GM23338 (cell line): ENCODE data around the gene ZFY. TPM values are rescaled to one million over a fixed set of nuclear protein-coding genes. Genes with fewer than 3 reads are reported as not detected.

Source experiments
- ATAC-seq: fragments of 200-7000 bp; cut with Tn5 transposase; 3 replicates; pipeline ENCODE4 v1.9.1; 2020
- DNase-seq: peaks from one replicate; pipeline ENCODE4 v3.0.0-alpha.2; 2015; ENCODE audit warnings: low spot score
- H2AFZ ChIP-seq: fragments of 200-600 bp; sonication (generic); 2 replicates; pipeline ENCODE4 v1.8.0; 2016; ENCODE audit warnings: antibody characterized with exemption, mild to moderate bottlenecking, moderate library complexity
- H3F3A ChIP-seq: fragments of 200-600 bp; sonication (generic); replicated peaks from 2 replicates; pipeline ENCODE4 v1.8.0; 2017; ENCODE audit warnings: antibody characterized with exemption, mixed run types, low read depth
- H3K27ac ChIP-seq: fragments of 200-600 bp; sonication (generic); 2 replicates; pipeline ENCODE4 v1.6.1; 2016; ENCODE audit warnings: low read depth
- H3K27me3 ChIP-seq: fragments of 200-600 bp; sonication (generic); 2 replicates; pipeline ENCODE4 v1.8.0; 2016; ENCODE audit warnings: mild to moderate bottlenecking, mixed run types, moderate library complexity; ENCODE audit not compliant: insufficient read depth
- H3K36me3 ChIP-seq: fragments of 200-600 bp; sonication (generic); 2 replicates; pipeline ENCODE4 v1.8.0; 2016; ENCODE audit warnings: mild to moderate bottlenecking; ENCODE audit not compliant: insufficient read depth
- H3K4me1 ChIP-seq: fragments of 200-600 bp; sonication (generic); 2 replicates; pipeline ENCODE4 v1.8.0; 2016; ENCODE audit warnings: mild to moderate bottlenecking, moderate library complexity; ENCODE audit not compliant: insufficient read depth
- H3K4me2 ChIP-seq: fragments of 200-600 bp; sonication (generic); 2 replicates; pipeline ENCODE4 v1.7.1; 2017; ENCODE audit warnings: mixed run types
- H3K4me3 ChIP-seq: fragments of 200-600 bp; sonication (generic); 2 replicates; pipeline ENCODE4 v1.6.1; 2016; ENCODE audit warnings: mixed run types
- H3K79me2 ChIP-seq: fragments of 200-600 bp; sonication (generic); replicated peaks from 2 replicates; pipeline ENCODE4 v1.8.0; 2017; ENCODE audit warnings: mild to moderate bottlenecking; ENCODE audit not compliant: insufficient read depth
- H3K9me2 ChIP-seq: fragments of 200-600 bp; sonication (generic); 2 replicates; pipeline ENCODE4 v1.8.0; 2017; ENCODE audit not compliant: insufficient read depth
- H4K20me1 ChIP-seq: fragments of 200-600 bp; sonication (generic); replicated peaks from 2 replicates; pipeline ENCODE4 v1.8.0; 2017; ENCODE audit warnings: mild to moderate bottlenecking; ENCODE audit not compliant: insufficient read depth
- H3K27ac Mint-ChIP-seq: 2 replicates; pipeline ENCODE4 v1.8.0; 2020; ENCODE audit warnings: inconsistent platforms, mild to moderate bottlenecking, moderate library complexity, mixed read lengths
- H3K27me3 Mint-ChIP-seq: 3 replicates; pipeline ENCODE4 v1.8.0; 2022; ENCODE audit warnings: low read depth, mild to moderate bottlenecking, moderate library complexity, mixed read lengths, inconsistent platforms; ENCODE audit not compliant: insufficient read depth, poor library complexity
- H3K36me3 Mint-ChIP-seq: 3 replicates; pipeline ENCODE4 v1.8.0; 2021; ENCODE audit warnings: low read depth, mild to moderate bottlenecking, inconsistent platforms, moderate library complexity, mixed read lengths
- H3K4me1 Mint-ChIP-seq: 3 replicates; pipeline ENCODE4 v1.8.0; 2020; ENCODE audit warnings: mild to moderate bottlenecking, inconsistent platforms, mixed read lengths
- H3K4me3 Mint-ChIP-seq: 3 replicates; pipeline ENCODE4 v1.8.0; 2021; ENCODE audit warnings: moderate library complexity, mild to moderate bottlenecking, inconsistent platforms, mixed read lengths
- H3K9me3 Mint-ChIP-seq: 3 replicates; pipeline ENCODE4 v1.8.0; 2020; ENCODE audit warnings: moderate library complexity, mild to moderate bottlenecking, inconsistent platforms, mixed read lengths
- CREB1 ChIP-seq: fragments of 250-450 bp; sonication (Bioruptor Pico); IDR thresholded peaks from 2 replicates; pipeline ENCODE4 v1.5.0; 2020; ENCODE audit warnings: low read depth, mild to moderate bottlenecking, moderate library complexity
- EZH2 ChIP-seq: fragments of 200-600 bp; sonication (generic); IDR thresholded peaks from one replicate; pipeline ENCODE4 v1.8.0; 2017; ENCODE audit warnings: antibody characterized with exemption, mild to moderate bottlenecking, low read depth; ENCODE audit not compliant: unreplicated experiment
- EZH2phosphoT487 ChIP-seq: fragments of 200-600 bp; sonication (generic); IDR thresholded peaks from one replicate; pipeline ENCODE4 v1.8.1; 2018; ENCODE audit warnings: antibody characterized with exemption; ENCODE audit not compliant: unreplicated experiment
- JUNB ChIP-seq: IDR thresholded peaks from one replicate; pipeline ENCODE4 v1.6.1; 2016; ENCODE audit warnings: antibody characterized with exemption; ENCODE audit not compliant: unreplicated experiment
- NANOG ChIP-seq: IDR thresholded peaks from 2 replicates; pipeline ENCODE4 v1.6.1; 2016; ENCODE audit warnings: antibody characterized with exemption, borderline replicate concordance
- POLR2AphosphoS5 ChIP-seq: IDR thresholded peaks from 2 replicates; pipeline ENCODE4 v1.6.1; 2016; ENCODE audit warnings: antibody characterized with exemption, low read depth
- STAT1 ChIP-seq: IDR thresholded peaks from one replicate; pipeline ENCODE4 v1.6.1; 2016; ENCODE audit warnings: antibody characterized with exemption; ENCODE audit not compliant: unreplicated experiment
- ZNF114 ChIP-seq: fragments of 250-450 bp; sonication (Bioruptor Pico); IDR thresholded peaks from 2 replicates; pipeline ENCODE4 v1.5.0; 2020; ENCODE audit warnings: mild to moderate bottlenecking, moderate library complexity
- ZNF331 ChIP-seq: fragments of 250-450 bp; sonication (Bioruptor Pico); IDR thresholded peaks from 2 replicates; pipeline ENCODE4 v1.5.0; 2020; ENCODE audit warnings: low read depth, mild to moderate bottlenecking, moderate library complexity
- ZNF462 ChIP-seq: fragments of 250-450 bp; sonication (Bioruptor Pico); IDR thresholded peaks from 2 replicates; pipeline ENCODE4 v1.5.0; 2020; ENCODE audit warnings: mild to moderate bottlenecking, moderate library complexity
- polyA plus RNA-seq: library from polyadenylated mRNA; unstranded; fragments of >200 nt; fragmentation: Nextera tagmentation; extraction: Ambion mirVana; gene quantifications from 2 replicates; pipeline ENCODE4 v1.2.1, GENCODE V29; 2016
- total RNA-seq: library from RNA; depleted of rRNA; stranded (reverse); fragments of >200 nt; shearing (Covaris generic); gene quantifications from 2 replicates; pipeline ENCODE4 v1.2.3, GENCODE V29; 2014
- TF ChIP-seq, protein P1 (sequence below): IDR thresholded peaks from one replicate; pipeline ENCODE4 v1.6.1; 2018; ENCODE audit warnings: antibody characterized with exemption; ENCODE audit not compliant: unreplicated experiment
- TF ChIP-seq, protein P2 (sequence below), 2 experiments: fragments of 200-600 bp in 1 of 2; sonication (generic) in 1 of 2; conservative IDR thresholded peaks; 2 replicates each; pipeline versions ENCODE4 v1.5.1 to v1.6.1; 2016 to 2017; ENCODE audit warnings: antibody characterized with exemption in 2 of 2, low read depth in 2 of 2, mild to moderate bottlenecking in 2 of 2, moderate library complexity in 1 of 2
- TF ChIP-seq, protein P3 (sequence below): IDR thresholded peaks from 2 replicates; pipeline ENCODE4 v1.6.1; 2016; ENCODE audit warnings: antibody characterized with exemption

Gene ZFY
- total and polyA plus RNA-seq, 2 experiments from 2014 or later, result 4.5 to 9.4 TPM

- Histone ChIP-seq H3K4me1 (peaks cover 9% of the 10 kb centered on the region; the same call in 1 of the 2 replicates), H3F3A (no peaks in the 10 kb centered on the region), H3K79me2 (peaks cover 57% of the 10 kb centered on the region), H3K4me2 (peak overlapping the region; percentile 85), H3K4me3 (peak overlapping the region; percentile 75), H3K9me2 (no peaks in the 10 kb centered on the region), H3K27ac (peak overlapping the region; percentile 99), H3K36me3 (no peaks in the 10 kb centered on the region), H3K27me3 (no peaks in the 10 kb centered on the region), H4K20me1 (no peaks in the 10 kb centered on the region), H2AFZ (no peak overlapping the region)
- no peak for DNase-seq
- TF ChIP-seq ZNF114, result no peak
- TF ChIP-seq, protein P1, sequence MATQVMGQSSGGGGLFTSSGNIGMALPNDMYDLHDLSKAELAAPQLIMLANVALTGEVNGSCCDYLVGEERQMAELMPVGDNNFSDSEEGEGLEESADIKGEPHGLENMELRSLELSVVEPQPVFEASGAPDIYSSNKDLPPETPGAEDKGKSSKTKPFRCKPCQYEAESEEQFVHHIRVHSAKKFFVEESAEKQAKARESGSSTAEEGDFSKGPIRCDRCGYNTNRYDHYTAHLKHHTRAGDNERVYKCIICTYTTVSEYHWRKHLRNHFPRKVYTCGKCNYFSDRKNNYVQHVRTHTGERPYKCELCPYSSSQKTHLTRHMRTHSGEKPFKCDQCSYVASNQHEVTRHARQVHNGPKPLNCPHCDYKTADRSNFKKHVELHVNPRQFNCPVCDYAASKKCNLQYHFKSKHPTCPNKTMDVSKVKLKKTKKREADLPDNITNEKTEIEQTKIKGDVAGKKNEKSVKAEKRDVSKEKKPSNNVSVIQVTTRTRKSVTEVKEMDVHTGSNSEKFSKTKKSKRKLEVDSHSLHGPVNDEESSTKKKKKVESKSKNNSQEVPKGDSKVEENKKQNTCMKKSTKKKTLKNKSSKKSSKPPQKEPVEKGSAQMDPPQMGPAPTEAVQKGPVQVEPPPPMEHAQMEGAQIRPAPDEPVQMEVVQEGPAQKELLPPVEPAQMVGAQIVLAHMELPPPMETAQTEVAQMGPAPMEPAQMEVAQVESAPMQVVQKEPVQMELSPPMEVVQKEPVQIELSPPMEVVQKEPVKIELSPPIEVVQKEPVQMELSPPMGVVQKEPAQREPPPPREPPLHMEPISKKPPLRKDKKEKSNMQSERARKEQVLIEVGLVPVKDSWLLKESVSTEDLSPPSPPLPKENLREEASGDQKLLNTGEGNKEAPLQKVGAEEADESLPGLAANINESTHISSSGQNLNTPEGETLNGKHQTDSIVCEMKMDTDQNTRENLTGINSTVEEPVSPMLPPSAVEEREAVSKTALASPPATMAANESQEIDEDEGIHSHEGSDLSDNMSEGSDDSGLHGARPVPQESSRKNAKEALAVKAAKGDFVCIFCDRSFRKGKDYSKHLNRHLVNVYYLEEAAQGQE, result no peak
- no peak for TF ChIP-seq CREB1 (CRISPR knock-in tag)
- TF ChIP-seq, protein P2, sequence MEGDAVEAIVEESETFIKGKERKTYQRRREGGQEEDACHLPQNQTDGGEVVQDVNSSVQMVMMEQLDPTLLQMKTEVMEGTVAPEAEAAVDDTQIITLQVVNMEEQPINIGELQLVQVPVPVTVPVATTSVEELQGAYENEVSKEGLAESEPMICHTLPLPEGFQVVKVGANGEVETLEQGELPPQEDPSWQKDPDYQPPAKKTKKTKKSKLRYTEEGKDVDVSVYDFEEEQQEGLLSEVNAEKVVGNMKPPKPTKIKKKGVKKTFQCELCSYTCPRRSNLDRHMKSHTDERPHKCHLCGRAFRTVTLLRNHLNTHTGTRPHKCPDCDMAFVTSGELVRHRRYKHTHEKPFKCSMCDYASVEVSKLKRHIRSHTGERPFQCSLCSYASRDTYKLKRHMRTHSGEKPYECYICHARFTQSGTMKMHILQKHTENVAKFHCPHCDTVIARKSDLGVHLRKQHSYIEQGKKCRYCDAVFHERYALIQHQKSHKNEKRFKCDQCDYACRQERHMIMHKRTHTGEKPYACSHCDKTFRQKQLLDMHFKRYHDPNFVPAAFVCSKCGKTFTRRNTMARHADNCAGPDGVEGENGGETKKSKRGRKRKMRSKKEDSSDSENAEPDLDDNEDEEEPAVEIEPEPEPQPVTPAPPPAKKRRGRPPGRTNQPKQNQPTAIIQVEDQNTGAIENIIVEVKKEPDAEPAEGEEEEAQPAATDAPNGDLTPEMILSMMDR (conservative IDR thresholded peaks at IDR 0.05; ENCODE audit: low read depth in 2 of 2), result no peak
- no peak for TF ChIP-seq EZH2phosphoT487
- TF ChIP-seq, protein P3, sequence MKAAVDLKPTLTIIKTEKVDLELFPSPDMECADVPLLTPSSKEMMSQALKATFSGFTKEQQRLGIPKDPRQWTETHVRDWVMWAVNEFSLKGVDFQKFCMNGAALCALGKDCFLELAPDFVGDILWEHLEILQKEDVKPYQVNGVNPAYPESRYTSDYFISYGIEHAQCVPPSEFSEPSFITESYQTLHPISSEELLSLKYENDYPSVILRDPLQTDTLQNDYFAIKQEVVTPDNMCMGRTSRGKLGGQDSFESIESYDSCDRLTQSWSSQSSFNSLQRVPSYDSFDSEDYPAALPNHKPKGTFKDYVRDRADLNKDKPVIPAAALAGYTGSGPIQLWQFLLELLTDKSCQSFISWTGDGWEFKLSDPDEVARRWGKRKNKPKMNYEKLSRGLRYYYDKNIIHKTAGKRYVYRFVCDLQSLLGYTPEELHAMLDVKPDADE, result no peak
- TF ChIP-seq ZNF331 (CRISPR knock-in tag), result no peak
- TF ChIP-seq EZH2, result no peak
- no peak for TF ChIP-seq STAT1
- no peak for TF ChIP-seq NANOG
- TF ChIP-seq ZNF462 (CRISPR knock-in tag), result no peak
- no peak for TF ChIP-seq POLR2AphosphoS5
- no peak for TF ChIP-seq JUNB
- Mint-ChIP-seq H3K27ac (0 out of 2 replicates have a peak overlapping the region, but pooled peaks have one; percentile 99), H3K36me3 (peaks cover 8% of the 10 kb centered on the region; the same call in 2 of the 3 replicates), H3K4me3 (peak overlapping the region; percentile 84), H3K27me3 (peaks cover 3% of the 10 kb centered on the region), H3K9me3 (no peaks in the 10 kb centered on the region), H3K4me1 (peaks cover 14% of the 10 kb centered on the region)
- no peak for ATAC-seq
These were observed 1.2 kb downstream of the ZFY start for GRCh38 chrY:2936436-2936750.
